ENCODE data around the gene ALDH1L2. TPM values are rescaled to one million over a fixed set of nuclear protein-coding genes. Genes with fewer than 3 reads are reported as not detected.
"Not testable (repeated sequence)": the region's sequence is repeated elsewhere in the genome, so short reads cannot be mapped to it uniquely, and the experiment has no call there.

Gene ALDH1L2
- polyA plus RNA-seq, 3 donors: 0.75 to 1.5 (median 1.2) TPM

GRCh38 chr12:104986022-104986941, 98.0 kb downstream of the ALDH1L2 start, which contains the start of gene NOPCHAP1:
Gene NOPCHAP1, plus strand, starts transcription at chr12:104986316. Its CDS starts 37 bp downstream, at chr12:104986353.
- peak; percentile 93 for DNase-seq

DNA sequence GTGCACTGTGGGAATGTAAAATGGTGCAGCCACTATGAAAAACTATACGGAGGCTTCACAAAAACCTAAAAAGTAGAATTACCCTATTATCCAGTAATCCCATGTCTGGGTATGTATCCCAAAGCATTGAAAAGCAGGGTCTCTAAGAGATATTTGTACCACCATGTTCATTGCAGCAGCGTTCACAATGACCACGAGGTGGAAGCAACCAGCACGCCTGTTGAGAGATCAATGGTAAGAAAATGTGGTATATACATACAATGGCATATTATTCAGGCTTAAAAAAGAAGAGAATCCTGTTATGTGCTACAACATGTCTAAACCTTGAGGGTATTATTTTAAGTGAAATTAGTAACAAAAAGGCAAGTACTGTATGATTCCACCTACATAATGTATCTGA, 99.1 kb downstream of the ALDH1L2 start:
- DNase-seq: no peak

- not testable (repeated sequence) for DNase-seq
These were observed 106.6 kb downstream of the ALDH1L2 start for GRCh38 chr12:104977688-104978087.

- no peak for DNase-seq
These were observed 107.6 kb downstream of the ALDH1L2 start for GRCh38 chr12:104976703-104977102.

DNA sequence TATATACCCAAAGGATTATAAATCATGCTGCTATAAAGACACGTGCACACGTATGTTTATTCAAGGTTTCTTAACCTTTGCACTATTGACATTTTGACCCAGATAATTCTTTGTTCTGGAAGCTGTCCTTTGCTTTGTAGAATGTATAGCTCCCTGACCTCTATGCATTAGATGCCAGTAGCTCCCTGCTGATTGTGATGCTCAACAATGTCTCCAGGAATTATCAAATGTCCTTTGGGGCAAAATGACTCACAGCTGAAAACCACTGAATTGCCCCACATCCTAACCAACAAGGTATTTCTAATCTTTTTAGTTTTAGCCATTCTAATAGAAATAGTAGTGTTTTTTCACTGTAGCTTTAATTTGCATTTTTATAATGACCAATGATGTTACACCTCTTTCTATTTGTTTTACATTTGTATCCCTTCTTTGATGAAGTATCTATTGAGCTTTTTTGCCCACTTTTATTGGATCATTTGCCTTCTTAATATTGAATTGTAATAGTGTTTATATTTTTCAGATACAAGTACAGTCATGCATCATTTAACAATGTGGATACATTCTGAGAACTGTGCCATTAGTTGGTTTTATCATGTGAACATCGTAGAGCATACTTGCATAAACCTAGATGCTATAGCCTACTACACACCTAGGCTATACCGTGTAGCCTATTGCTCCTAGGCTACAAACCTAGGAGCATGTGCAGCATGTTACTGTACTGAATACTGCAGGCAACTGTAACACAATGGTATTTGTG, 108.5 kb downstream of the ALDH1L2 start:
- no peak for DNase-seq

- no peak for DNase-seq
These were observed 109.5 kb downstream of the ALDH1L2 start for GRCh38 chr12:104974626-104975290.

DNA sequence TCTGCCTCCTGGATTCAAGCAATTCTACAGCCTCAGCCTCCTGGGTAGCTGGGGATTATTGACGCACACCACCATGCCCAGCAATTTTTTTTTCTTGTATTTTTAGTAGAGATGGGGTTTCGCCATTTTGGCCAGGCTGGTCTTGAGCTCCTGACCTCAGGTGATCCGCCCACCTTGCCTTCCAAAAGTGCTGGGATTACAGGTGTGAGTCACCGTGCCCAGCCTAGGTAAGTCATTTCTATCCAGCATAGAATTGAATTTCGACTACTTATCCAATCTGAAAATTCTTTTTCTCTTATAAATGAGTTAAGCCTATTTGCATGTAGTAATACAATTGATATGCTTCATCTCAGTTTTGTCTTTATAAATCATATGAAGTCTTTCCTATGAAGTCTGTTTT, 111.0 kb downstream of the ALDH1L2 start:
- no peak for DNase-seq

GRCh38 chr12:104971306-104971705, 113.0 kb downstream of the ALDH1L2 start:
- DNase-seq: no peak

Other genes with a start within 250 kb of the ALDH1L2 start
- gene SLC41A2, start 126.2 kb downstream of the ALDH1L2 start, polyA plus RNA-seq (ENCODE audit: insufficient read length in 3 of 3): 1 to 10 TPM; 4.4 to 6.1 (median 4.9) TPM
- 10 to 100 TPM in 2 of 3 donors, 1 to 10 TPM in 1; 9.3 to 13.5 (median 13.4) TPM for gene NOPCHAP1, start 98.1 kb downstream of the ALDH1L2 start, polyA plus RNA-seq (ENCODE audit: insufficient read length in 3 of 3)
- 10 to 100 TPM; 43.9 to 72.8 (median 68.2) TPM for gene WASHC4, start 23.3 kb upstream of the ALDH1L2 start, polyA plus RNA-seq (ENCODE audit: insufficient read length in 3 of 3)
- gene APPL2, start 151.7 kb upstream of the ALDH1L2 start, polyA plus RNA-seq (ENCODE audit: insufficient read length in 3 of 3): 100 to 1,000 TPM in 1 of 3 donors, 10 to 100 TPM in 2; 69.0 to 108 (median 86.4) TPM
- 10 to 100 TPM; 51.2 to 94.3 (median 87.7) TPM for gene C12orf75, start 246.2 kb upstream of the ALDH1L2 start, polyA plus RNA-seq (ENCODE audit: insufficient read length in 3 of 3)